HG03442 (cell line): Measurements from ENCODE around the gene KRTAP9-9.
"Not testable (repeated sequence)": the region's sequence is repeated elsewhere in the genome, so short reads cannot be mapped to it uniquely, and the experiment has no call there.

ENCODE experiments used
- ATAC-seq: cut with Tn5 transposase; IDR thresholded peaks from one replicate; pipeline ENCODE4 v1.9.1; 2021; ENCODE audit warnings: mild to moderate bottlenecking, moderate library complexity; ENCODE audit not compliant: unreplicated experiment

Gene KRTAP9-9

DNA sequence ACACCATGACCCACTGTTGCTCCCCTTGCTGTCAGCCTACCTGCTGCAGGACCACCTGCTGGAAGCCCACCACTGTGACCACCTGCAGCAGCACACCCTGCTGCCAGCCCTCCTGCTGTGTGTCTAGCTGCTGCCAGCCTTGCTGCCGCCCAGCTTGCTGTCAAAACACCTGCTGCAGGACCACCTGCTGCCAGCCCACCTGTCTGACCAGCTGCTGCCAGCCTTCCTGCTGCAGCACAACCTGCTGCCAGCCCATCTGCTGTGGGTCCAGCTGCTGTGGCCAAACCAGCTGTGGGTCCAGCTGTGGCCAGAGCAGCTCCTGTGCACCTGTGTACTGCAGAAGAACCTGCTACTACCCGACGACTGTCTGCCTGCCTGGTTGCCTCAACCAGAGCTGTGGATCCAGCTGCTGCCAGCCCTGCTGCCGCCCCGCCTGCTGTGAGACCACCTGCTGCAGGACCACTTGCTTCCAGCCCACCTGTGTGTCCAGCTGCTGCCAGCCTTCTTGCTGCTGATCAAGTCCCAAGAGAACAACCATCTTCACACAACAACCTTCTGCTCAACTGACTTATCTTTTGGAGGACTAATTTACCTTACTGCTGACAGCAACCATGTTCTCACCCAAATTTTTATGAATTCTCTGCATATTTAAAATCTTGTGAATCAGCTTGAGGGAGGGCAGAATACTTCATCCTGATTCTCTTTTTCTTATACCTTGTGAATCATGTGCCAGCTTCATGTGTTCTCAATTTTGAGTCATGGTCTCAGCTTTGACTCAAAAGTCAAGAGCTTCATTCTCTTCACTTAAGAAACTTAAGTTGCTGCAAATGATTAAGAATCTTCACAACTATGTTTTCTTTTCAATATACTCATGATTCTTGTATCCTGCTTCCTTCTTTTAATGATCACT is at the start of gene KRTAP9-9:
Gene KRTAP9-9 (plus strand): TSS at position 4 of the 910 bp plus-strand sequence.
- not testable (repeated sequence) for ATAC-seq

DNA sequence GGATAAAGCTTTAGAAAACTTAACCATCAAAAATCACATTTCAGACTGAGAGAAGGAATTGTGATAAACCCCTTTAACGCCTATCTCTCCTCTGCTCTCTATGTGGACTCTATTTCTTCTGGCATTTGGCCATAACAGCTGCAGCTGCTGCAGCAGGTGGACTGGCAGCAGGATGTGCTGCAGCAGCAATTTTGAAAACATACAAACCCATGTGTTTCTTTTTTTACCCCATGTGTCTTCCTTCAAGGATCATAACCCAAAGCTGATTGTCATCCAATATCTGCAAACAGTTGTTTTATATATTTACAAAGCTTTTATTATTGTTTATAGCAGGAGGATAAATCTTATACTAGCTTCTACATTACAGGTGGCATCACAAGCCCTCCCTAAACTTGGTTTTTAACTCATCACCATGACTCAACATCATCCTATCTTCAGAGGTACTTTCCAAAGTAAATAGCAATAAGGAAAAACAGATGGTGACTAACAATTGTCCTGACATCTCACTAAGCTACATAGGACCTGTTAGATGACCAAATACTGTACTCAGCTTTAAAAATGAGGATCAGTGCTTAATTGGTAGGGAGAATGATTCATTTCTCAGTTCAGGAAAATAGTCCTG is 43.2 kb upstream of the KRTAP9-9 start:
- no peak for ATAC-seq

DNA sequence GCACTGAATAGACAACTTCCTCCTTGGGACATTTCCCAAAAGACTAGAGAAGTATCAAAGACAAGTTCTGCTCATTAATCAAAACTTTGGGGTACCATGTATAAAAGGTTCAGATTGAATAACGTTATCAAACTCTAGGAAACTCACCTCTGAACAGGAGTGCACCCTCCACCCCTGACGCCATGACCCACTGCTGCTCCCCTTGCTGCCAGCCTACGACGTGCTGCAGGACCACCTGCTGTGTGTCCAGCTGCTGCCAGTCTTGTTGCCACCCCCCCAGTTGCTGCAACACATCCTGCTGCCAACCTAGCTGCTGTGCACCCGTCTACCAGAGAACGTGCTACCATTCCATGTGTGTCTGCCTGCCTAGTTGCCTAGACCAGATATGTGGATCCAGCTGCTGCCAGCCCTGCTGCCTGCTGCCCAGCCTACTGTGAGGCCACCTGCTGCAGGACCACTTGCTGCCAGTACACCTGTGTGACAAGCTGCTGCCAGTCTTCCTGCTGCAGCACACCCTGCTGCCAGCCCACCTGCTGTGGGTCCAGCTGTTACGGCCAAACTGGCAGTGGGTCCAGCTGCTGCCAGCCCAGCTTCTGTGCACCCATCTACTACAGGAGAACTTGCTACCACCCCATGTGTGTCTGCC is 42.5 kb upstream of the KRTAP9-9 start:
- no peak for ATAC-seq

DNA sequence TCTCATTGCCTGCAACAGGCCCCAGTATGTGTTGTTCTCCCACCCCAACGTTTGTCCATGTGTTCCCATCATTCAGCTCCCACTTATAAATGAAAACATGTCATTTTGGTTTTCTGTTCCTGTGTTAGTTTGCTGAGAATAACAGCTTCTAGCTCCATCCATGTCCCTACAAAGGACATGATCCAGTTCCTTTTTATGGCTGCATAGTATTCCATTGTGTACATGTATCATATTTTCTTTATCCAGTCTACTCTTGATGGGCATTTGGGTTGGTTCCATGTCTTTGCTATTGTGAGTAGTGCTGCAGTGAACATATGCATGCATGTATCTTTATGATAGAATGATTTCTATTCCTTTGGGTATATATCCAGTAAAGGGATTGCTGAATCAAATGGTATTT is 39.5 kb upstream of the KRTAP9-9 start:
- no peak for ATAC-seq

DNA sequence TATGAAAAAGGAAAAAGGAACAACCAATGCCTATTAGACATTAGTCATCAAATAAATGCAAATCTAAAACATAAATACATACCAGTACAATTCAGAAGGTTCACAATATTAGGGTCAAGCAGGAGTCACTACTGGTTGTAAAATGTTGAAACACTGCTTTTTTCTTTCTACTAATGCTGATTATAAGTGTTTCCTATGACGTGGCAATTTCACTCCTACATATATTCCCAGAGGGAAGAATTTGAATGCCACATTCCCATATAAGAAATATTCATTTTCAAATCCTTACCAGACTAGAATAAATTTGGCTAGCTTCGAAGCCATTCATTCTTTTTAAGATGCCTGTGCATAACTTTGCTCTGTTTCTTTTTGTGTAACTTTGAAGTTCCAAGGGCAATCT is 31.4 kb upstream of the KRTAP9-9 start:
- ATAC-seq, result no peak

DNA sequence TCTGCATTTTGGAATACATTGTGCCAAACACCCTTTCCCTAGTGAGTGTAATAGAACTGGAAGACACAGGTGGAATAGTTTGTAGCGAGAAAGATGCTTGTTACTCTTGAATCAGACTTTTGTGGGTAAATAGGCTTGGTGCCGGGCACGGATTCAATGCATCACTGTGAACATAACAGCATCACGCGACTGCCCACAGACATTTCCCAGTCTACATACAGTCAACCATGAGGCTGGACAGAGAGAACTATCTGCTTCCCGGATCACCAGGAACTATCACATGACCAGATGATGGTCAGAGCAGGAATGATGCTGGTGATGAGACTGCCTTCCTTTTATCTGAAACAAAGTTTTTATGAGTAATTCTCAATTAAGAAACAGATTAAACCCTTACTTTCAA is 29.1 kb upstream of the KRTAP9-9 start:
- no peak for ATAC-seq

DNA sequence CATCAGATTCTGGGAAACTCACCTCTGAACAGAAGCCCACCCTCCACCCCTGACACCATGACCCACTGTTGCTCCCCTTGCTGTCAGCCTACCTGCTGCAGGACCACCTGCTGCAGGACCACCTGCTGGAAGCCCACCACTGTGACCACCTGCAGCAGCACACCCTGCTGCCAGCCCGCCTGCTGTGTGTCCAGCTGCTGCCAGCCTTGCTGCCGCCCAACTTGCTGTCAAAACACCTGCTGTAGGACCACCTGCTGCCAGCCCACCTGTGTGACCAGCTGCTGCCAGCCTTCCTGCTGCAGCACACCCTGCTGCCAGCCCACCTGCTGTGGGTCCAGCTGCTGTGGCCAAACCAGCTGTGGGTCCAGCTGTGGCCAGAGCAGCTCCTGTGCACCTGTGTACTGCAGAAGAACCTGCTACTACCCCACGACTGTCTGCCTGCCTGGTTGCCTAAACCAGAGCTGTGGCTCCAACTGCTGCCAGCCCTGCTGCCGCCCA is 28.5 kb upstream of the KRTAP9-9 start, which contains the start of gene KRTAP9-2:
Gene KRTAP9-2 (plus strand): TSS at position 51 of the 498 bp plus-strand sequence. CDS start 7 bp downstream, at position 58.
- ATAC-seq, result not testable (repeated sequence)

DNA sequence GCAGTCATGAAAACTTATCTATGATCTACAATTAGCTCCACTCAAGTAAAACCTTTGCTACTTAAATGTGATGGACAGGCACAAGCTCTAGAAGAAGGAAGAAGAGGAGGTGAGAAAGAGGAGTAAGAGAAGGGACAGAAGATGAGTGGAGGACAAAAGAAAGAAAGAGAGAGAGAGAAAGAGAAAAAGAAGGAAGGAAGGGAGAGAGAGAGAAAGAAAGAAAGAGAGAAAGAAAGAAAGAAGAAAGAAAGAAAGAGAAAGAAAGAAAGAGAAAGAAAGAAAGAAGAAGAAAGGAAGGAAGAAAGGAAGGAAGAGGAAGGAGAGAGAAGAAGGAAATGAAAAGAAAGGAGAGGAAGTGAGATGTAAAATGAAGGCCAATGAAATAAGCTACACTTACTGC is 25.1 kb upstream of the KRTAP9-9 start:
- no peak for ATAC-seq

DNA sequence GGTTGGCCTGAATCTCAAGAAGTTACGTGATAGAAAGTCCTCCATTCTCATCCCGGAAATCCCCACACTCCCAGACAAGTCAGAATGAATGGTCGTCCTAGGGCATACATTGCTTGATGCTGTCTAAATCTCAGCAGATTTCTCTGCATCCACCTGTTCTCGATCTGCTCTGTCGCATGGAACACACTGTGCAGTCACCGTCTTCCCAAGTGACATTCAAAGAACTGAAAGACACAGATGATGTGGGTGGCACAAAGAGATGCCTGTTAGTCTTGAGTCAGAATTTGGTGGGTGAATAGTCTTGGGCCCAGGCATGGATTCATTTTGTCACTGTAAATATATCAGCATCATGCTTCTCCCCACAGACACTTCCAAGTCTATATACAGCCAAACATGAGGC is 23.5 kb upstream of the KRTAP9-9 start:
- no peak for ATAC-seq

DNA sequence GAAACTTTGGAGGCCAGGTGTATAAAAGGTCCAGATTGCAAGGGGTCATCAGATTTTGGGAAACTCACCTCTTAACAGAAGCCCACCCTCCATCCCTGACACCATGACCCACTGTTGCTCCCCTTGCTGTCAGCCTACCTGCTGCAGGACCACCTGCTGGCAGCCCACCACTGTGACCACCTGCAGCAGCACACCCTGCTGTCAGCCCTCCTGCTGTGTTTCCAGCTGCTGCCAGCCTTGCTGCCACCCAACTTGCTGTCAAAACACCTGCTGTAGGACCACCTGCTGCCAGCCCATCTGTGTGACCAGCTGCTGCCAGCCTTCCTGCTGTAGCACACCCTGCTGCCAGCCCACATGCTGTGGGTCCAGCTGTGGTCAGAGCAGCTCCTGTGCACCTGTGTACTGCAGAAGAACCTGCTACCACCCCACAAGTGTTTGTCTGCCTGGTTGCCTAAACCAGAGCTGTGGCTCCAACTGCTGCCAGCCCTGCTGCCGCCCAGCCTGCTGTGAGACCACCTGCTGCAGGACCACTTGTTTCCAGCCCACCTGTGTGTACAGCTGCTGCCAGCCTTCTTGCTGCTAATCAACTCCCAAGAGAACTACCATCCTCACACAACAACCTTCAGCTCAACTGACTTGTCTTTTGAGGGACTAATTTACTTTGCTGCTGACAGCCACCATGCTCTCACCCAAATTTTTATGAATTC is 22.6 kb upstream of the KRTAP9-9 start, which contains the start of gene KRTAP9-3:
Gene KRTAP9-3 (plus strand): TSS at position 51 of the 707 bp plus-strand sequence. CDS start 53 bp downstream, at position 104.
- ATAC-seq, result not testable (repeated sequence)

DNA sequence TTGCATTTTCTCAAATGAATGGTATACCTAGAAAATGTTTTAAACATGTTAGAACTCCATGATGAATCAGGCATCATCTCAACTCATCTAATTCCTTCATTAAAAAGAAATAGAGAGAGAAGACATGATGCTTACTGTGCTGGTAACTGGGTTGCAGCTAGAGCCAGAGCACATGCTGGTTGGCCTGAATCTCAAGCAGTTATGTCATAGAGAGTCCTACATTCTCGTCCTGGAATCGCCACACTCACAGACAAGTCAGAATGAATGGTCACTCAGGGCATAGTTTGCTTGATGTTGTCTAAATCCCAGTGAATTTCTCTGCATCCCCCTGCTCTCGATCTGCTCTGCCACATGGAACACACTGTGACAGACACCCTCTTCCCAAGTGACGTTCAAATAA is 18.1 kb upstream of the KRTAP9-9 start:
- ATAC-seq, result not testable (repeated sequence)

DNA sequence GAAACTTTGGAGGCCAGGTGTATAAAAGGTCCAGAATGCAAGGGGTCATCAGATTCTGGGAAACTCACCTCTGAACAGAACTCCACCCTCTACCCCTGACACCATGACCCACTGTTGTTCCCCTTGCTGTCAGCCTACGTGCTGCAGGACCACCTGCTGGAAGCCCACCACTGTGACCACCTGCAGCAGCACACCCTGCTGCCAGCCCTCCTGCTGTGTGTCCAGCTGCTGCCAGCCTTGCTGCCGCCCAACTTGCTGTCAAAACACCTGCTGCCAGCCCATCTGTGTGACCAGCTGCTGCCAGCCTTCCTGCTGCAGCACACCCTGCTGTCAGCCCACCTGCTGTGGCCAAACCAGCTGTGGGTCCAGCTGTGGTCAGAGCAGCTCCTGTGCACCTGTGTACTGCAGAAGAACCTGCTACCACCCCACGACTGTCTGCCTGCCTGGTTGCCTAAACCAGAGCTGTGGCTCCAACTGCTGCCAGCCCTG is 17.2 kb upstream of the KRTAP9-9 start, which contains the start of gene KRTAP9-8:
Gene KRTAP9-8 (plus strand): TSS at position 51 of the 489 bp plus-strand sequence. CDS start 53 bp downstream, at position 104.
- ATAC-seq, result not testable (repeated sequence)

DNA sequence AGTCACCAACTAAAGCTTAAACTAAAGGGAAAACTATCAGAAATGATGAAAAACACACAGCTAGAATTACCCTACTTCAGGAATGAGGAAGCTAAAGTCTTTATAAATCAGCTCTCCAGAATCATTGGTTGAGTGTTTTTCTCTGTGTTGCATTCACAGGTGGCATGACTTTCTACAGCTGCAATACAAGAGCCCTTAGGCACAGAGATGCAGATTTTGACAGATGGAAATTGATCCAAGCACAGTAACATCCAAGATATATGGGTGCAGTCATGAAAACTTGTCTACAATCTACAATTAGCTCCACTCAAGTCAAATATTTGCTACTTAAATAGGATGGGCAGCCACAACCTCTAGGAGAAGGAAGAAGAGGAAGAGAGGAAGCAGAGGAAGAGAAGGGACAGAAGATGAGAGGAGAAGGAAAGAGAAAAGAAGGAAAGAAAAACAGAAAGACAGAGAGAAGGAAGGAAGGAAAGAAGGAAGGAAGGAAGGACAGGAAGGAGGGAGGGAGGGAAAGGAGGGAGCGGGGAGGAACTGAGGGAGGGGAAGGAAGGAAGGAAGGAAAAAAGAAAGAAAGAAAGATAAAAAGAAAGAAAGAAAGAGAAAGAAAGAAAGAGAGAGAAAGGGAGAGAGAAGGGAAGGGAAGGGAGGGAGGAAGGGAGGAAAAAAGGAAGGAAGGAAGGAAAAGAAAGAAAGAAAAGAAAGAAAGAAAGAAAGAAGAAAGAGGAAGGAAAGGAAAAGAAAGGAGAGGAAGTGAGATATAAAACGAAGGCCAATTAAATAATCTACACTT is 8.0 kb upstream of the KRTAP9-9 start:
- not testable (repeated sequence) for ATAC-seq

DNA sequence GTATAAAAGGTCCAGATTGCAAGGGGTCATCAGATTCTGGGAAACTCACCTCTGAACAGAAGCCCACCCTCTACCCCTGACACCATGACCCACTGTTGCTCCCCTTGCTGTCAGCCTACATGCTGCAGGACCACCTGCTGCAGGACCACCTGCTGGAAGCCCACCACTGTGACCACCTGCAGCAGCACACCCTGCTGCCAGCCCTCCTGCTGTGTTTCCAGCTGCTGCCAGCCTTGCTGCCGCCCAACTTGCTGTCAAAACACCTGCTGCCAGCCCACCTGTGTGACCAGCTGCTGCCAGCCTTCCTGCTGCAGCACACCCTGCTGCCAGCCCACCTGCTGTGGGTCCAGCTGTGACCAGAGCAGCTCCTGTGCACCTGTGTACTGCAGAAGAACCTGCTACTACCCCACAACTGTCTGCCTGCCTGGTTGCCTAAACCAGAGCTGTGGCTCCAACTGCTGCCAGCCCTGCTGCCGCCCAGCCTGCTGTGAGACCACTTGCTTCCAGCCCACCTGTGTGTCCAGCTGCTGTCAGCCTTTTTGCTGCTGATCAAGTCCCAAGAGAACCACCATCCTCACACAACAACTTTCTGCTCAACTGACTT is 5.4 kb upstream of the KRTAP9-9 start, which contains the start of gene KRTAP9-4:
Gene KRTAP9-4 (plus strand): TSS at position 51 of the 604 bp plus-strand sequence. CDS start 34 bp downstream, at position 85.
- not testable (repeated sequence) for ATAC-seq

DNA sequence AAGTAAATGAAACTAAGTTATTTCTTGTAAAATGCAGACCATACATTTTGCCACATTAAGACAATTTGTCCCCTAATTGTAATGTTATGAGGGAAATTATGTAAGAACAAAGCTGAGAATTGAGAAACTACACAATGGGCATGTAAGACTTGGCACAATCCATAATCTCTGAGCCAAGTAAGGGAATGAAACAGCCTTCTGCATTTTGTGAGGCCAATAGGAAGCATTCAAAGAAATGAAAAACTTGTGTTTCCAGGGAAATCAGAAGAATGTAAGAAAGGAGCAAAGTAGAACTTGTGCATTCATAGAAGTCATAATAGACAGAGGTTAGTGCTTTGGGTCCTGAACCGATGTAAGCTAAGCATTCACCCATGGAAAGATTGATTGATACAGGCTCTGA is 3.9 kb upstream of the KRTAP9-9 start:
- no peak for ATAC-seq

DNA sequence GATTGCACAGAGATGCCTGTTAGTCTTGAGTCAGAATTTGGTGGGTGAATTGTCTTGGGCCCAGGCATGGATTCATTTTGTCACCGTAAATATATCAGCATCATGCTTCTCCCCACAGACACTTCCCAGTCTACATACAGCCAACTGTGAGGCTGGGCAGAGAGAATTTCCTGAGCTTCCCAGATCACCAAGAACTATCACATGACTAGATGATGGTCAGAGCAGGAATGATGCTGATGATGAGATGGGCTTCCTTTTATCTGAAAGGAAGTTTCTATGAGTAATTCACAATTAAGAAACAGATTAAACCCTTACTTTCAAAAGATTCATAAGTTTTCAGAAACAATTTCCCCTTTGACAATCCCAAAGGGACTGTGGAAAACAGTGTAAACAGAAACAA is 323 bp upstream of the KRTAP9-9 start:
- no peak for ATAC-seq

DNA sequence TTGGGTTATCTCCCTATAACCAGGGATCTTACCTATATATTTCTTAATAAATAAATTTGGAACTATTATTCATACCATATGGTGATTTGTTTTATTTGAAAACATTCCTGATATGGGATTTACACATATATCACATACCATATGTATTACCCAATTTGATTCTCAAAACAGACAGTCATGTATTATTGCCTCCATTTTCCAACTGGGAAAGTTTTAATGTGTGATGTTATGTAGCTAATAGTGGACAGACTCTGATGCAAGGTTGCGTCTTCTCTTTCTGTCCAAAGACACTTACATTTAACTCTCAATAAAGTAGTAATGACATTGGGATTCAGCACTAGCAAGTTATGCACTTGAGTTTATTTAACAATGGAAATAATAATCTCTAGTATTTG is 1.1 kb downstream of the KRTAP9-9 start:
- no peak for ATAC-seq

DNA sequence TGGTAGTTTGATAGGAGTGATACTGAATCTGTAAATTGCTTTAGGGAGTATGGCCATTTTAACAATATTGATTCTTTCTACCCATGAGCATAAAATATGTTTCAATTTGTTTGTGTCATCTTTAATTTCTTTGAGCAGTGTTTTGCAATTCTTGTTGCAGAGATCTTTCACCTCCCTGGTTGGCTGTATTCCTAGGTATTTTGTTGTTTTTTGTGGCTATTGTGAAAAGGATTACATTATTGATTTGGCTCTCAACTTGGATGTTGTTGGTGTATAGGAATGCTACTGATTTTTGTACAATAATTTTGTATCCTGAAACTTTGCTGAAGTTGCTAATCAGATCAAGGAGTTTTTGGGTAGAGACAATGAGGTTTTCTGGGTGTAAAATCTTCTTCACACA is 3.2 kb downstream of the KRTAP9-9 start:
- ATAC-seq, result no peak

DNA sequence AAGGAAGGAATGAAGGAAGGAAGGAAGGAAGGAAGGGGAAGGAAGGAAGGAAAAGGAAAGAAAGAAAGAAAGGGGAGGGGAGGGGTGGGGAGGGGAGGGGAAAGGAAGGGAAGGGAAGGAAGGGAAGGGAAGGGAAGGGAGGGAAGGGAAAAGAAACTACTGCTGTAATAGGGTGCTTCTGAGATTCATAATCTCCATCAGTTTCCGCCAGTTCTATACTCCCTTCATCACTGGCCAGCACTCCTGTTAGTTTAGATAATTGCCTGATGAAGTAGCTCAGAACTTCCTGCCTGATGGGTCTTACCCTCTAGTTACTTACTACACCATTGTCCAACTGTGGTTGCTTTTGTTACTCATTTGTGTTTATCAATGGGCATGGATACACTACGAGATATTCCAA is 8.0 kb downstream of the KRTAP9-9 start:
- ATAC-seq, result no peak
